Measurements from ENCODE around the gene CNTNAP4.

CNTNAP4 gene

GRCh38 chr16:76276745-76277438 is at the start of gene CNTNAP4:
CNTNAP4 (plus strand) TSS chr16:76277401; CDS start chr16:76277663, 262 bp downstream.
- no peaks in the 10 kb centered on the region for H3K36me3 ChIP-seq (replicated peaks)
- in situ Hi-C loops (cut with HindIII; ENCODE audit: low pct_ligation_motif_present, low sequenced_read_pairs) = no loop called here
- no peak for DNase-seq
- H3K27ac ChIP-seq = no peak within 1 kb of the TSS
- no peaks in the 10 kb centered on the region for H3K27me3 ChIP-seq (replicated peaks)
- no peak within 1 kb of the TSS for H3K4me3 ChIP-seq (ENCODE audit: low read depth, low read length)
- no peak for TF ChIP-seq CTCF (IDR thresholded peaks at IDR 0.05; ENCODE audit: low read depth, low read length, missing control alignments)

GRCh38 chr16:76228546-76229146 is 48.6 kb upstream of the CNTNAP4 start:
- DNase-seq = no peak
- in situ Hi-C loops (cut with HindIII; ENCODE audit: low pct_ligation_motif_present, low sequenced_read_pairs) = no loop called here
- no peak overlapping the region for H3K4me3 ChIP-seq (ENCODE audit: low read depth, low read length)
- no peak overlapping the region for H3K27ac ChIP-seq
- H3K27me3 ChIP-seq (replicated peaks) = no peaks in the 10 kb centered on the region
- no peak for TF ChIP-seq CTCF (IDR thresholded peaks at IDR 0.05; ENCODE audit: low read depth, low read length, missing control alignments)
- no peaks in the 10 kb centered on the region for H3K36me3 ChIP-seq (replicated peaks)

DNA sequence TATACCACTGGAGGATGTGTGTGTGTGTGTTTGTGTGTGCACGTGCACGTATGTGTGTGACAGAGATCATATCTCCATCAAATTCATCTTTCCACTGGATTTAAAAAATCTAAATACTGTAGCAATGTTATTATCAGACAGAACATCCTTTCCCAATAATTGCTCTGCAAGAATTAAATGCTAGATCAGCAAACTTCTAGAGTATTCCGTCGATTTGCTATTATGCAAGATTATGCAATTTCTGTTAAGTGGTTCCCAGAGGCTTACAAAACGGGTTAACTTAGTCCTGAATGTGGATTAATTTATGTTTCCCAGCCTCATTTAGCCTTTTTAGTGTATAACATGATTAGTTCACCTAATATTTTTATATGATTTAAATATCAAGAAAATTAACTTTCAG is 44.5 kb upstream of the CNTNAP4 start:
- Histone ChIP-seq H3K27ac (no peak overlapping the region), H3K4me3 (ENCODE audit: low read depth, low read length) (no peak overlapping the region), H3K36me3 (replicated peaks) (no peaks in the 10 kb centered on the region), H3K27me3 (replicated peaks) (no peaks in the 10 kb centered on the region)
- TF ChIP-seq CTCF (IDR thresholded peaks at IDR 0.05; ENCODE audit: low read depth, low read length, missing control alignments) = no peak
- in situ Hi-C loops (cut with HindIII; ENCODE audit: low pct_ligation_motif_present, low sequenced_read_pairs) = no loop called here
- DNase-seq = no peak

DNA sequence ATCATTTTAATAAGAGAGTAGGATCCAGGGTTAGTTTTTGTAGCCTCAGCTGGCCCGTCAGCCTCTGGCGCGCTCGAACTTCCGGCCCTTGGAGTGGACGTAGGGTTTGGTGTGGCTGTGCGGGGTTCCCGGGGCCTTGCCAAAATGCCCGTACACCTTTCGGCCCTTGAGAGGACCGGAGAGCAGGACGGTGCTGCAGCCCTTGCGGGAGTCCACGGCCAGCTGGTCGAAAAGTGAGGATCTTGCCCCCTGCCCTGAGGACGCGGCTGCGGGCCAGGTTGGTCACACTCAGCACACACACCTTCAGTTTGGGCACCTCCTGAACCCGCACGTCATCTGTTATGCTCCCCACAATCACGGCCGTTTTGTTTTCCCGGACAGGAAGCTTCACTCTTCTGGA is 42.2 kb upstream of the CNTNAP4 start:
- Histone ChIP-seq H3K4me3 (ENCODE audit: low read depth, low read length) (no peak overlapping the region), H3K27me3 (replicated peaks) (no peaks in the 10 kb centered on the region), H3K36me3 (replicated peaks) (no peaks in the 10 kb centered on the region), H3K27ac (no peak overlapping the region)
- TF ChIP-seq CTCF (IDR thresholded peaks at IDR 0.05; ENCODE audit: low read depth, low read length, missing control alignments) = no peak
- no peak for DNase-seq
- in situ Hi-C loops (cut with HindIII; ENCODE audit: low pct_ligation_motif_present, low sequenced_read_pairs) = no loop called here

DNA sequence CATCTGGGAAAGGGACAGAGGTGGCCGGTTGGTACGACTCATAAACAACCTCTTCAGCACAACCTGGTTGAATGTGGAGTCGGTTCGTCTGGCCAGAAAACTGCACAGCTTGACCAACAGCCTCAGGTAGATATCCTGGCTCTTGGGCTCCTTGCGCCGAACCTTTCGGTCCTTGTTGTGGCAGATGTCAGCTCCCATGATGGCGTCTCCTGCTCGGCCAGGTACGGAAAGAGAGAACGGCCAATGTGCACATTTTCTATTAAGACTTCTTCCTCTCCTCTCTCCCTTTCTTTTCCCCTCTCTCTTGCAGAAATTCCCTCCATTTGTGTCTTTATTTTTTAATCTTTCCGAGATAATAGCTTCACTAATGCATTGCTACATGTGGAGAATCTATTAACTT is 41.8 kb upstream of the CNTNAP4 start:
- no peaks in the 10 kb centered on the region for H3K36me3 ChIP-seq (replicated peaks)
- DNase-seq = no peak
- no peak overlapping the region for H3K27ac ChIP-seq
- no peak overlapping the region for H3K4me3 ChIP-seq (ENCODE audit: low read depth, low read length)
- no peaks in the 10 kb centered on the region for H3K27me3 ChIP-seq (replicated peaks)
- TF ChIP-seq CTCF (IDR thresholded peaks at IDR 0.05; ENCODE audit: low read depth, low read length, missing control alignments) = no peak
- in situ Hi-C loops (cut with HindIII; ENCODE audit: low pct_ligation_motif_present, low sequenced_read_pairs) = no loop called here
